Heart left ventricle (tissue), 16 donors: ENCODE data around the gene SNAP25. TPM values are rescaled to one million over a fixed set of nuclear protein-coding genes. Genes with fewer than 3 reads are reported as not detected.

Source experiments
- ATAC-seq, 4 donors: fragments of 200-7000 bp; cut with Tn5 transposase; one replicate each; pipeline ENCODE4 v1.9.1; 2020 to 2022; ENCODE audit warnings: moderate library complexity in 4 of 4, mild to moderate bottlenecking in 3 of 4, moderate number of reproducible peaks in 1 of 4
- DNase-seq, 5 donors: peaks; one replicate each; pipeline ENCODE4 v3.0.0-alpha.2; 2020
- H3K27ac ChIP-seq, 12 donors: fragments of 200-600 bp; sonication (generic) in 4 of 12; one replicate each; pipeline versions ENCODE4 v1.5.0 to v1.8.0; 2016 to 2022; ENCODE audit warnings: mild to moderate bottlenecking in 2 of 12
- H3K27me3 ChIP-seq, 9 donors: fragments of 200-600 bp; sonication (generic) in 2 of 9; one replicate each; pipeline versions ENCODE4 v1.5.1 to v1.8.0; 2016 to 2022; ENCODE audit warnings: mild to moderate bottlenecking in 3 of 9
- H3K36me3 ChIP-seq, 9 donors: fragments of 200-600 bp; sonication (generic) in 2 of 9; one replicate each; pipeline versions ENCODE4 v1.5.0 to v1.8.0; 2018 to 2022; ENCODE audit warnings: mild to moderate bottlenecking in 2 of 9
- H3K4me1 ChIP-seq, 12 donors: fragments of 200-600 bp; sonication (generic) in 4 of 12; one replicate each; pipeline versions ENCODE4 v1.5.0 to v1.8.0; 2016 to 2022; ENCODE audit warnings: mild to moderate bottlenecking in 3 of 12
- H3K4me3 ChIP-seq, 12 donors: fragments of 200-600 bp; sonication (generic) in 4 of 12; one replicate each; pipeline versions ENCODE4 v1.5.0 to v1.8.0; 2017 to 2022; ENCODE audit warnings: mild to moderate bottlenecking in 9 of 12, moderate library complexity in 4 of 12
- H3K9me3 ChIP-seq, 12 donors: fragments of 200-600 bp; sonication (generic) in 4 of 12; one replicate each; pipeline versions ENCODE4 v1.5.0 to v1.8.0; 2016 to 2022; ENCODE audit warnings: mild to moderate bottlenecking in 1 of 12
- POLR2A ChIP-seq, 2 donors: fragments of 450-650 bp; IDR thresholded peaks; one replicate each; pipeline ENCODE4 v1.6.1; 2017; ENCODE audit warnings: antibody characterized with exemption in 2 of 2, mild to moderate bottlenecking in 2 of 2, moderate library complexity in 2 of 2
- WGBS, 4 donors: extraction: QIAGEN DNeasy Blood & Tissue Kit in 2 of 4; methylation state at CpG; one replicate each; pipeline versions ENCODE4 v1.1.5 to v1.1.7; 2013 to 2018; 5-methylcytosine and 5-hydroxymethylcytosine counted together
- intact Hi-C, 10 donors: fragments of 100-400 bp; cut with DNase I; formaldehyde crosslinking; loops; one replicate each; pipeline versions ENCODE4 v1.11.1 to v1.14.2; 2022
- polyA plus RNA-seq, 2 donors: library from polyadenylated mRNA; stranded (reverse); fragments of 200-250 nt; gene quantifications; one replicate each; pipeline ENCODE4 v1.2.3, GENCODE V29; 2013
- total RNA-seq, 9 donors: library from RNA; depleted of rRNA in 2 of 9; stranded (reverse); fragments of >200 nt in 2 of 9; fragmentation: NEBNext Ultra II Directional in 3 of 9; extraction: Animal tissue kit (Norgen Biotek cat#: 25700) in 3 of 9; gene quantifications; one replicate each; pipeline versions ENCODE4 v1.1.0 to v1.2.4, GENCODE V29; 2016 to 2023
- TF ChIP-seq, protein P1 (sequence below), 12 donors: fragments of 200-600 bp; sonication (generic) in 4 of 12; IDR thresholded peaks; one replicate each; pipeline versions ENCODE4 v1.5.0 to v1.8.0; 2018 to 2022; ENCODE audit warnings: antibody characterized with exemption in 12 of 12, mild to moderate bottlenecking in 5 of 12
- donor health status: ischemic (EF 13 %, LVEDD 7.1; RV severe dilation, severe dysfunction).
- donor health status: healthy with polysubstance abuse.
- donor health status: DM: no; HTN: yes; CAD: no.
- donor health status: DM: no; HTN: no; CAD: no.
- donor health status: ischemic (EF 25% LVEDD 6.9; RV normal size, moderate dysfunction).
- donor health status: ischemic (EF 25% LVEDD 5.7; RV mildly dilated, moderate dysfunction).
- donor health status: healthy.
- donor health status: DM: yes; HTN: yes; CAD: no.
- donor health status: ischemic (EF 35%, LVEDD 5.7; RV mildly dilated, moderate dysfunction).
- donor health status: nonischemic (EF 11% LVEDD 7.7; RV severe dilation, severe dysfunction).
- donor health status: DM: yes; HTN: yes; CAD: no.
- donor health status: PGD.
- donor health status: ischemic (EF 29% LVEDD 5.4; RV normal size, mild dysfunction).
- donor health status: nonischemic (EF 23%, LVEDD 6.1; RV moderate dilation, normal function).

The SNAP25 gene
- total and polyA plus RNA-seq, 11 donors: 0.10 to 0.91 (median 0.40) TPM; not detected in 5

DNA sequence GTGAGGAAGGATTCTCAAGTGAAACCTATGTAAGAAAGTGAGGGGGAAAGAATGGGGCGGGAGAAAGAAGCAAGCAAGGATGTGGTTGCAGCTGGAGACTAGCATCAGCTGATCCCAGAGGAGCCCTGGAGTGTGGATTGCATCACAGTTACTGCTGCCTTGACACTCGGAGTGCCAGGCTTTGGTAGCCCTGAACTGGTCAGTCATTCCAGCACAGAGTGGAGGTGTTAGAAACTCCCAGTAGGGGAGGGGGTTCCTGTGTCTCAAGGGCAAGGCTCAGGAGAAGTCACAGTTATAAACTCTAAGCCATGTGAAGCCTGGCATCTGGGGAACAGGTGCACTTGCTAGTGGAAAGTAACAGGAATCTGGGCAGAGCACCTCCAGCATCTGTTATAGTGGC, 23.5 kb downstream of the SNAP25 start:
- DNase-seq (no peak), ATAC-seq (no peak)
- no peaks in the 10 kb centered on the region for H3K4me1 ChIP-seq
- TF ChIP-seq, protein P1, sequence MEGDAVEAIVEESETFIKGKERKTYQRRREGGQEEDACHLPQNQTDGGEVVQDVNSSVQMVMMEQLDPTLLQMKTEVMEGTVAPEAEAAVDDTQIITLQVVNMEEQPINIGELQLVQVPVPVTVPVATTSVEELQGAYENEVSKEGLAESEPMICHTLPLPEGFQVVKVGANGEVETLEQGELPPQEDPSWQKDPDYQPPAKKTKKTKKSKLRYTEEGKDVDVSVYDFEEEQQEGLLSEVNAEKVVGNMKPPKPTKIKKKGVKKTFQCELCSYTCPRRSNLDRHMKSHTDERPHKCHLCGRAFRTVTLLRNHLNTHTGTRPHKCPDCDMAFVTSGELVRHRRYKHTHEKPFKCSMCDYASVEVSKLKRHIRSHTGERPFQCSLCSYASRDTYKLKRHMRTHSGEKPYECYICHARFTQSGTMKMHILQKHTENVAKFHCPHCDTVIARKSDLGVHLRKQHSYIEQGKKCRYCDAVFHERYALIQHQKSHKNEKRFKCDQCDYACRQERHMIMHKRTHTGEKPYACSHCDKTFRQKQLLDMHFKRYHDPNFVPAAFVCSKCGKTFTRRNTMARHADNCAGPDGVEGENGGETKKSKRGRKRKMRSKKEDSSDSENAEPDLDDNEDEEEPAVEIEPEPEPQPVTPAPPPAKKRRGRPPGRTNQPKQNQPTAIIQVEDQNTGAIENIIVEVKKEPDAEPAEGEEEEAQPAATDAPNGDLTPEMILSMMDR (IDR thresholded peaks at IDR 0.05): no peak
- no peak for TF ChIP-seq POLR2A (IDR thresholded peaks at IDR 0.05)
- H3K4me3 ChIP-seq: no peak overlapping the region
- H3K9me3 ChIP-seq: no peaks in the 10 kb centered on the region
- H3K27ac ChIP-seq: no peak overlapping the region
- intact Hi-C loops: no loop called here
- 69 to 82% (median 72%) methylated on average over 2 of the region's 2 CpGs for WGBS, 4 donors
- H3K27me3 ChIP-seq: no peaks in the 10 kb centered on the region
- no peaks in the 10 kb centered on the region for H3K36me3 ChIP-seq

DNA sequence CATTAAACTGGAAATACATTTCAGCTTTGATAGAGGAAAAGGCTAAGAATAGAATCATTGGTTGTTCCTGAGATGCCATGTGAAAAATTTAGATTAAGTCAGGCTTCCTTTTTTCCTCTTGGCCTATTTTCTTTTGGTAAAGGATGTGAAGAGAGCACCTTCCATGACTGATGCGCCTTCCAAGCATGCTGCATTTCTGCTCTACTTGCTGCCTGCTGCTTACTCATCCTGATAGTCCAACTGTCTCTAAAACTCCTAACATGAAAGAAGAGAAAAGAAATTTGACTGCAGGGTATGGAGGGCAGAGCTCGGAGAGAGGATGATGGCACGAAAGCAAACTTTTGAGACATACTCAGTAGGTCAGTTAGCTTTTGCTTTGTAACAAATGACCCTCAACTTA, 28.8 kb downstream of the SNAP25 start:
- TF ChIP-seq, protein P1 (IDR thresholded peaks at IDR 0.05): no peak
- TF ChIP-seq POLR2A (IDR thresholded peaks at IDR 0.05): no peak
- H3K27me3 ChIP-seq: peaks cover 0 to 2% (median 0%) of the 10 kb centered on the region in 9 donors
- H3K36me3 ChIP-seq: no peaks in the 10 kb centered on the region
- no peak for DNase-seq
- no peak for ATAC-seq
- H3K27ac ChIP-seq: no peak overlapping the region
- 88 to 94% (median 93%) methylated on average over 3 of the region's 3 CpGs for WGBS, 4 donors
- intact Hi-C loops: no loop called here
- no peak overlapping the region for H3K4me3 ChIP-seq
- H3K4me1 ChIP-seq: no peaks in the 10 kb centered on the region
- no peaks in the 10 kb centered on the region for H3K9me3 ChIP-seq

DNA sequence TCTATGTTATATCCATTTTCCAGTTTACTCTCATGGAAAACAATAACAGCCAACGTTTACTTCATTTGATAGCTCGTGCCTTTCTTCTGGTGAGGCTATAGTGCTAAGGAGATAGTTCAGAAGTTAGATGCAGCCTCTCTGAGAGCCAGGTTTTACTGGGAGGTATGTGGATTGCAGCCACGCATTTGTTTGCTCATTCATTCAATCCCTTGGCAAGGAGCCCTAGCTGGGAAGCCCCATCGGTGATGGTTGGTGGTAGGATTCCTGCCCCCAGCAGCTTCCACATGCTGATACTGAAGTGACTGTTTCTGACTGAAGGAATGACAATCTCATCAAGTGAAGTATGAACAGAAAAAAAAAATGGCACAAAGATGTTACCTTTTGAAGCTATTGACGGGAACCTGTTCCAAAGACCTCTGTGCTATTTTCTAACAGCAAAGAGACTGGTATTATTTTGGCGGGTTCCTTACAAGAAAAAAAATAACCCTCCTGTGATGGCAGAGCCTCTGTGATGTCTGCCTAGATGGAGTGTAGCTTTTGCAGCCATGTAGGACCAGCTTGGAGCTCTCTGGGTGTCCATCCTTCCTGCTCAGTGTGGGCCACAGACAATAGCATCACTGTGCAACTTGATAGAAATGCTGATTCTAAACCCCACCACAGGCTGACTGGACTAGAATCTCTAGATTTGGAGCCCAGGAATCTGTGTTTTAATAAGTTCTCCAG, 30.6 kb downstream of the SNAP25 start:
- Histone ChIP-seq H3K4me1 (no peaks in the 10 kb centered on the region), H3K27me3 (peaks cover 0 to 2% (median 0%) of the 10 kb centered on the region in 9 donors), H3K27ac (no peak overlapping the region), H3K36me3 (no peaks in the 10 kb centered on the region), H3K4me3 (no peak overlapping the region), H3K9me3 (no peaks in the 10 kb centered on the region)
- TF ChIP-seq, protein P1 (IDR thresholded peaks at IDR 0.05): no peak
- intact Hi-C loops: no loop called here
- WGBS, 4 donors: 59 to 80% (median 69%) methylated on average over 6 of the region's 6 CpGs
- DNase-seq (no peak), ATAC-seq (no peak)

DNA sequence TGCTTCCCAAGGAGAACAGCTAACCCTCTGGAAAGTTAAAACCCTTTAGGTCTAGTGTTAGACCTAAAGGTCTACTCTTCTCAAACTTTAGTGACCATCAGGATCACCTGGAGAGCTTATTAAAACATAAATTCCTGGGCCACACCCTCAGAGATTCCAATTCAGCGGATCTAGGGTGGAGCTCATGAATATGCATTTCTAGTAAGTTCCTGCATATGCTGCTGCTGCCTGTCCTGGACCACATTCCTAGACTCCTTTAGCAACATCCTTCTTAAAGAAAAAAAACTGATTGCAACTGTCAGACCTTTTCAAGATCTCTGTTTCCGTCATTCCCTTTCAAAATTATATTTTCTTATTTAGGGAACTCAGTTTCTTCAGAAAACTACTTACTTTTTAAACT, 31.2 kb downstream of the SNAP25 start:
- intact Hi-C loops: no loop called here
- 78 to 94% (median 84%) methylated on average over 2 of the region's 2 CpGs for WGBS, 4 donors
- ATAC-seq: no peak
- Histone ChIP-seq H3K9me3 (no peaks in the 10 kb centered on the region), H3K36me3 (no peaks in the 10 kb centered on the region), H3K27me3 (peaks cover 0 to 2% (median 0%) of the 10 kb centered on the region in 9 donors), H3K4me3 (no peak overlapping the region), H3K4me1 (no peaks in the 10 kb centered on the region), H3K27ac (no peak overlapping the region)
- TF ChIP-seq, protein P1 (IDR thresholded peaks at IDR 0.05): no peak
- no peak for TF ChIP-seq POLR2A (IDR thresholded peaks at IDR 0.05)
- no peak for DNase-seq
